Measurements from ENCODE around the gene SSR1. TPM values are rescaled to one million over a fixed set of nuclear protein-coding genes. Genes with fewer than 3 reads are reported as not detected.

SSR1 gene
- total RNA-seq, 1 donor from 2014 or later: 183 TPM

GRCh38 chr6:7243179-7243981, 69.6 kb downstream of the SSR1 start:
- Mint-ChIP-seq H3K27ac (ENCODE audit: unreplicated experiment) (peak overlapping the region; percentile 67), H3K27me3 (ENCODE audit: unreplicated experiment) (no peaks in the 10 kb centered on the region), H3K4me3 (ENCODE audit: unreplicated experiment) (no peak overlapping the region), H3K4me1 (ENCODE audit: unreplicated experiment) (peaks cover 29% of the 10 kb centered on the region), H3K36me3 (ENCODE audit: unreplicated experiment) (peaks cover 18% of the 10 kb centered on the region), H3K9me3 (ENCODE audit: unreplicated experiment) (no peaks in the 10 kb centered on the region)
- no peak for DNase-seq (ENCODE audit: extremely low spot score, unreplicated experiment)
- peak; percentile 90 for TF ChIP-seq CTCF (IDR thresholded peaks at IDR 0.05)

- DNase-seq (ENCODE audit: extremely low spot score, unreplicated experiment): no peak
- Mint-ChIP-seq H3K4me1 (ENCODE audit: unreplicated experiment) (peaks cover 29% of the 10 kb centered on the region), H3K9me3 (ENCODE audit: unreplicated experiment) (no peaks in the 10 kb centered on the region), H3K27me3 (ENCODE audit: unreplicated experiment) (no peaks in the 10 kb centered on the region), H3K36me3 (ENCODE audit: unreplicated experiment) (peaks cover 13% of the 10 kb centered on the region), H3K4me3 (ENCODE audit: unreplicated experiment) (no peak overlapping the region), H3K27ac (ENCODE audit: unreplicated experiment) (peak overlapping the region; percentile 67)
- TF ChIP-seq CTCF (IDR thresholded peaks at IDR 0.05): no peak
Observed at GRCh38 chr6:7242835-7243178, 70.2 kb downstream of the SSR1 start.

- peaks cover 10% of the 10 kb centered on the region for H3K36me3 Mint-ChIP-seq (ENCODE audit: unreplicated experiment)
- H3K27ac Mint-ChIP-seq (ENCODE audit: unreplicated experiment): peak overlapping the region; percentile 81
- peaks cover 29% of the 10 kb centered on the region for H3K4me1 Mint-ChIP-seq (ENCODE audit: unreplicated experiment)
- no peaks in the 10 kb centered on the region for H3K27me3 Mint-ChIP-seq (ENCODE audit: unreplicated experiment)
- H3K9me3 Mint-ChIP-seq (ENCODE audit: unreplicated experiment): no peaks in the 10 kb centered on the region
- no peak for DNase-seq (ENCODE audit: extremely low spot score, unreplicated experiment)
- peak overlapping the region; percentile 5 for H3K4me3 Mint-ChIP-seq (ENCODE audit: unreplicated experiment)
- no peak for TF ChIP-seq CTCF (IDR thresholded peaks at IDR 0.05)
Observed at GRCh38 chr6:7241709-7242645, 71.0 kb downstream of the SSR1 start.

GRCh38 chr6:7241160-7241559, 71.8 kb downstream of the SSR1 start:
- no peak for TF ChIP-seq CTCF (IDR thresholded peaks at IDR 0.05)
- DNase-seq (ENCODE audit: extremely low spot score, unreplicated experiment): no peak
- H3K9me3 Mint-ChIP-seq (ENCODE audit: unreplicated experiment): no peaks in the 10 kb centered on the region
- H3K4me3 Mint-ChIP-seq (ENCODE audit: unreplicated experiment): no peak overlapping the region
- H3K27ac Mint-ChIP-seq (ENCODE audit: unreplicated experiment): no peak overlapping the region
- no peaks in the 10 kb centered on the region for H3K27me3 Mint-ChIP-seq (ENCODE audit: unreplicated experiment)
- H3K4me1 Mint-ChIP-seq (ENCODE audit: unreplicated experiment): peaks cover 29% of the 10 kb centered on the region
- peaks cover 10% of the 10 kb centered on the region for H3K36me3 Mint-ChIP-seq (ENCODE audit: unreplicated experiment)

- no peak overlapping the region for H3K4me3 Mint-ChIP-seq (ENCODE audit: unreplicated experiment)
- peaks cover 10% of the 10 kb centered on the region for H3K36me3 Mint-ChIP-seq (ENCODE audit: unreplicated experiment)
- H3K4me1 Mint-ChIP-seq (ENCODE audit: unreplicated experiment): peaks cover 29% of the 10 kb centered on the region
- no peak overlapping the region for H3K27ac Mint-ChIP-seq (ENCODE audit: unreplicated experiment)
- no peak for TF ChIP-seq CTCF (IDR thresholded peaks at IDR 0.05)
- H3K27me3 Mint-ChIP-seq (ENCODE audit: unreplicated experiment): no peaks in the 10 kb centered on the region
- no peak for DNase-seq (ENCODE audit: extremely low spot score, unreplicated experiment)
- H3K9me3 Mint-ChIP-seq (ENCODE audit: unreplicated experiment): no peaks in the 10 kb centered on the region
Observed at GRCh38 chr6:7240351-7240750, 72.6 kb downstream of the SSR1 start.
